Left kidney (tissue), 8 donors: Measurements from ENCODE around the gene SCAMP1. TPM values are rescaled to one million over a fixed set of nuclear protein-coding genes. Genes with fewer than 3 reads are reported as not detected.
"Not testable (repeated sequence)": the region's sequence is repeated elsewhere in the genome, so short reads cannot be mapped to it uniquely, and the experiment has no call there.

Experiments
- DNase-seq: peaks from one replicate; pipeline ENCODE4 v3.0.0-alpha.2; 2013
- long read RNA-seq, 8 donors: transcript quantifications; one replicate each; lab custom pipeline, GENCODE V29; 2026
- polyA plus RNA-seq: library from polyadenylated mRNA; unstranded; fragments of 120-200 nt; gene quantifications from one replicate; pipeline ENCODE4 v1.2.1, GENCODE V29; 2013; ENCODE audit not compliant: insufficient read length

The SCAMP1 gene
- polyA plus RNA-seq = 57.2 TPM
- long read RNA-seq, donor 1, full-length matches to known transcripts = 10 of 10 reads
- long read RNA-seq, donor 1, partial matches to known transcripts = 0 of 10 reads
- long read RNA-seq, donor 1, other reads (novel, unspliced or antisense) = 0 of 10 reads
- long read RNA-seq, donor 2, full-length matches to known transcripts = 10 of 20 reads
- long read RNA-seq, donor 2, partial matches to known transcripts = 10 of 20 reads
- long read RNA-seq, donor 2, other reads (novel, unspliced or antisense) = 0 of 20 reads
- long read RNA-seq, donor 3, full-length matches to known transcripts = 9 of 9 reads
- long read RNA-seq, donor 3, partial matches to known transcripts = 0 of 9 reads
- long read RNA-seq, donor 3, other reads (novel, unspliced or antisense) = 0 of 9 reads
- long read RNA-seq, donor 4, full-length matches to known transcripts = 1 of 1 reads
- long read RNA-seq, donor 4, partial matches to known transcripts = 0 of 1 reads
- long read RNA-seq, donor 4, other reads (novel, unspliced or antisense) = 0 of 1 reads
- long read RNA-seq, donor 5, full-length matches to known transcripts = 7 of 23 reads
- long read RNA-seq, donor 5, partial matches to known transcripts = 16 of 23 reads
- long read RNA-seq, donor 5, other reads (novel, unspliced or antisense) = 0 of 23 reads
- long read RNA-seq, donor 6, full-length matches to known transcripts = 5 of 5 reads
- long read RNA-seq, donor 6, partial matches to known transcripts = 0 of 5 reads
- long read RNA-seq, donor 6, other reads (novel, unspliced or antisense) = 0 of 5 reads
- long read RNA-seq, donor 7, full-length matches to known transcripts = 15 of 15 reads
- long read RNA-seq, donor 7, partial matches to known transcripts = 0 of 15 reads
- long read RNA-seq, donor 7, other reads (novel, unspliced or antisense) = 0 of 15 reads
- long read RNA-seq, donor 8, full-length matches to known transcripts = 6 of 6 reads
- long read RNA-seq, donor 8, partial matches to known transcripts = 0 of 6 reads
- long read RNA-seq, donor 8, other reads (novel, unspliced or antisense) = 0 of 6 reads

DNA sequence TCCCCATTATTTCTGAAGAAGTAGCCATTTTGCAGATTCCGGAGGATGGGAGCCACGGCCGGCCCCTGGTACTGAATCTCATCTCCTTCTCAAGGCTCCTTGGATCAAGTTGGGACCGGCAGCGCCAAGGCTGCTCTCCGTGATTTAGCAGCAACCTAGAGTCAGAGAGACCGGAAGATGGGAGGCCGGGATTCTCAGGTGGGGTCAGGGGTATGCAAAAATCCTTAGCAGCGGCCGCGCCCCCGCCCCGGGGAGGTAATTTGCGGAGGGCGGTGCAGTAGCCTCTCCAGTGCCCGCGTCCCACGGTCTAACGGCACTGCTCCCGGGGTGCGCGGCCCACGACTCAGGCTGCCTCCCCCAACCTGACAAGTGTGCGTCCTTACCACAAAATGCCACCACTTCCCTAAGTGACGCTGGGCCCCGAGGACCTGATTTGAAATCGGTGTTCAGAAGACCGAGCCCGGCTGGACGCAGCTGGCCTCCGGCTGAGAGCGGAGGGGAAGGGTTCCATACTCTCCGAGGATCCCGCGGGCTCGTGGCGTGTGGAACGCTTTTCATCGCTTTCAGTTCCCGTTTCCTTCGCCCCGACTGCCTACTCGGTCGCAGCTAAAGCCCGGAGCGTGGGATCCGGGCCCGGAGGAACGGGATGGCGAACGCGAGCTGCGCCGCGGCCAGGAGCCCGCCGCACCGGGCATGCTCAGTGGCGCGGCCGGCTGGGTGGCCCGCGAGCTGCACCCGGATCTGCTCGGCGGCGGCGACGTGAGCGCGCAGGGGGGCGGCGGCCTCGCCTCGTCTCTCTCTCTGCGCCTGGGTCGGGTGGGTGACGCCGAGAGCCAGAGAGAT lies at the start of gene SCAMP1:
SCAMP1 (plus strand) TSS at position 787 of the 843 bp plus-strand sequence; CDS start at position 842, 55 bp downstream.
- peak; percentile 94 for DNase-seq

DNA sequence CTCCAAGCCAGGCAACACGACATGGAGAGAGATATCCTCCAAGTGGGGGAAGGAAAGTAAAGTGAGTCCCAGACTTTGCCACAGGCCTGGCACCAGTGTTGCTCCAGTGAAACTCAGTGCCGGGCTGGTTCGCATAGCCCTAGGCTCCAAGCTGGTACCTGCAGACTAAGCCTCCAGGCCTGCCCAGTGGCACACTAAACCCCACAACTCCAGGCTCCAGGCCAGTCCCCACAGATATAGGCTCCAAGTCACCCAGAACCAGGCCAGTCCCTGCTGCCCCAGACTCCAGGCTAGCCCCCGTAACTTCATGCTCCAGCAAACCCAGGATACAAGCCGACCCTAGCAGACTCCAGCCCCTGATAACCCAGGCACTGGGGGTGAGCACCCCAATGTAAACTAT lies 42.9 kb upstream of the SCAMP1 start:
- no peak for DNase-seq

GRCh38 chr5:78318337-78318736 lies 42.1 kb upstream of the SCAMP1 start:
- no peak for DNase-seq

DNA sequence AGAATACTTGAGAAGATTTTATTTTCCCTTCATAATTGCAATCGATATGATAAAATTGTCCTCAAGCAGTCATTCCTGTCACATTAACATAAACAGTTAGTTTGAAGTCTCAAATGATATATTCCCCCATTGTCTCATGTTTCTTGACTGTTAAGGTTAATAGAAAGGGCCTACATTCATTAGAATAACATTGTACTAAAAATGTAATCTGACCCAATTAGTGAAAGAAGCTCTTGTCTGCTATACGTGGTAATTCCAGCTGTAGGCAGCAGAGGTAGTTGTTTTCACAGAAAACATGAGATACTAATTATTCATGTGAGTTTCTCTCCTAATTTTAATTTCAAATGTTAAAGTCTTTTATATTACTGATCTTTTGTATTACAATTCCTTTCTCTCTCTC lies 40.0 kb upstream of the SCAMP1 start:
- DNase-seq = peak; percentile 27

GRCh38 chr5:78323241-78323640 lies 37.2 kb upstream of the SCAMP1 start:
- DNase-seq = no peak

DNA sequence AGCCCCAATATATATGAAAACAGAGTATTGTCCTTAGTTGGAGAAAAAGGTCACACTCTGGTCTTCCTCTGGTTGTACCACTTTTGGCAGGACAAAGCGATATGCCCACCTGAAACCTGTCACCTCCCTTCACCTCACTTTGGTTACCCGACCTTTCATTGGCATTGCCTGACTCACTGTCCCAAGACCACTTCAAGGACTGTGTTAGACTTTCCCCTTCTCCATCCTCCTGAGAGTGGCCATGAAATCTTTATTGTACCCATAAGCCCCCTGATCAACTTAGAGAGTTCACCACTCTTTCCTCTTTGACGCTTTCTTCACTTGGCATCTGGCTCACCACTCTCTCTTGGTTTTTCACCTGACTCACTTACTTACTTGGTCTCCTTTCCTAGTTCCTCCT lies 33.5 kb upstream of the SCAMP1 start:
- no peak for DNase-seq

GRCh38 chr5:78327761-78328510 lies 32.5 kb upstream of the SCAMP1 start:
- DNase-seq = no peak

DNA sequence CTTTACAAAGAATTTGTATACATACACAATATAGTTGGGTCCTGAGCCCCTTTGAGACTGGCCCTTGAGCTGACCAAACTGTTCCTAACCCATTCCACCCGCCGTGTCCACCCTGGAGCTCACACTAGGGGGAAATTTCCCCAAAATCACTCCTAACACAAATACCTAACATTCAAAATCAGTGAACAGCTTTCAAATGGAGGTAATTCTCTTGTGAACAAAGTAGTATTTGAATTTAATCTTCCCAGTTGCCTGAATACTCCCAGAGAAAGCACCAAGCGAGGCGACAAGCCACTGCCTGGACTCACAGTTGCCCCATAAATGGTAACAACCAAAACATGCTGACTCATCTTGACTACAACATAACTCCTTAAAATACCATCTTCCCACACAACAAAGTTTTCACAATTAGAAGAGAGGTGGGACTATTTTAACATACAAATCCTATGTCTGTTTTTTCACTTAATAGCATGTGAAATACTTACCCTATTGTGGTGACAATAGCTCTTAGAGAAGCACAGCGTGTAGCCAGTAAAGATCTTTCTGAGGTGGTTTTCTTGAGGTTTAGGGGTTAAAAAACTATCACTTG lies 31.7 kb upstream of the SCAMP1 start:
- DNase-seq = no peak

GRCh38 chr5:78331523-78332080 lies 28.8 kb upstream of the SCAMP1 start:
- no peak for DNase-seq

GRCh38 chr5:78334811-78335210 lies 25.6 kb upstream of the SCAMP1 start:
- DNase-seq = no peak

- no peak for DNase-seq
Measured at GRCh38 chr5:78335976-78336375, 24.4 kb upstream of the SCAMP1 start.

DNA sequence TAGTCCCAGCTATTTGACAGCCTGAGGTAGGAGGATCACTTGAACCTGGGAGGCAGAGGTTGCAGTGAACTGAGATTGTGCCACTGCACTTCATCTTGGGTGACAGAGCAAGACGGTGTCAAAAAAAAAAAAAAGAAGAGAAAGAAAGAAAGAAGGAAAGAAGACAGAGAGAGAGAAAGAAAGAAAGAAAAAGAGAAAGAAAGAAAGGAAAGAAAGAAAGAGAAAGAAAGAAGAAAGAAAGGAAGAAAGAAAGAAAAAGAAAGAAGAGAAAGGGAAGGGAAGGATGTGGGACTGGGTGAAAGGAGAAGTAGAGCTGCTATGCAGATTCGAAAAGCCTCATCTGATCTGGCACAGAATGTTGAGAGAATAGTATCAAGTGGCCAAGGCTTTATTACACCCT lies 23.7 kb upstream of the SCAMP1 start:
- DNase-seq = no peak

GRCh38 chr5:78339617-78340436 lies 20.6 kb upstream of the SCAMP1 start:
- no peak for DNase-seq

DNA sequence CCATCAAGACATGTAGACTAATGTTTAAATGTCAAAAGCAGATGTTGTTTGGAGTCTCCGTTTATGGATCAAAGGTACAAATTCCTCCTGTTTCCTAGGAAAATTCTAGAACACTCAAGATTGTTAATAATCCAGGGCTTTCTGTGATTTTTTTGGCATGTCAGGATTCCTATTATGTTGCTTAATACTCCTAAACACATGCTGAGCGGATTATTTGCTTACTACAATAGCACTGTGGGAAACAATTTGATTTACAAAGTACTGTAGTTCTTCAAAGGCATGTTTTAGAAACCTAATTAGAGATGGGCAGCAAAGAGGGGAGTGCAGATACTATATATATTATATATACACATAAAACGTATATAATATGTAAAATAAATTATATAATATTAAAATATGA lies 19.0 kb upstream of the SCAMP1 start:
- no peak for DNase-seq

DNA sequence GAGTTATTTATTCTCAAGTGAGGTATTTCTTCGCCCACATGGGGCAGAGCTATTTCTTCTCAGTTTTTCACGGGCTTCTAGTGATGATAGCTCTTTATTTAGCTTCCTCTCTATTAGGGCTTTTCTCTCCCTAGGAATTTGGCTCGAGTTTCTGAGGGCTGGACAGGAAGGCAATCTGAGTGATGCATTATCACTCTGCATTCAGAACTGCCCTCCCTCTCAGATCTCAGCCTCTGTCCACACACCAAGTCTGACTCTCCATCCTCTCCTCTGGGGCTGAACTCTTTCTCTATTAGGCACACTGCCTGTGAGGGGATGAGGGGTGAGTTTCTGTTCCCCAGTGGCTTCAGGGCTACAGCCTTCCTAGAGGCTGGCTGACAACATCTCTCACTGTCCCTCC lies 14.9 kb upstream of the SCAMP1 start:
- no peak for DNase-seq

DNA sequence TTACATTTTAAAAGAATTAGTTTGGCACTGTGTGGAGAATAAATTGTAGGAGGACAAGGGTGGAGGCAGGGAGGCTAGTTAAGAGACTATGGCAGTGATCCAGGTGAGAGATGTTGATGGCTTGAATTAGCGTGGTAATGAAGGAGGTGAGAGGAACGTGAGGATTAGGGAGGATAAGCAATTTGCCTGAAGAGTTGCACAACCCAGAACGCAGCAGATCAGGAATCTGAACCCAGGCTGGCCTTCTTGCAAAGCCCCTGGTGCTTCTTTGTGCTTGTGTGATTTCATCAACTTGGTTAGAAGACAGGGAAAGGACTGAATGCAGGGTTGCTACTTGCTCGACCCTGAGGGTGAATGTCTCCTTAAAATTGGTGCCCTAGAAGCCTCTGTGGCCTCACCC lies 6.9 kb upstream of the SCAMP1 start:
- DNase-seq = no peak

- no peak for DNase-seq
Measured at GRCh38 chr5:78354066-78354670, 6.2 kb upstream of the SCAMP1 start.

DNA sequence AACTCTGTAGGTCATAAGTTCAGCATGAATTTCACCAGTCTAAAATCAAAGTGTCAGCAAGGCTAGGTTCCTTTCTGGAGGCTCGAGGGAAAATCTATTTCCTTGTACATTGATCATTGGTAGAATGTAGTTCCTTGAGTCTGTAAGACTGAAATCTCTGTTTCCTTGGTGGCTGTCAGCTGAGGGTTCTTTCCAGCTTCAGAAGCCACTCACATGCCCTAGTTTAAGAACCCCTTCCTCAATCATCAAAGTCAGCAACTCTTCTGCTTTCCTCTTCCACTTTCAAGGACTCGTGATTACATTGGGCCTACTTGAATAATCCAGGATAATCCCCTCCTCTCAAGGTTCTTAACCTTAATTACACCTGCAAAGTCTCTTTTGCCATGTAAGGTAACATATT lies 4.9 kb upstream of the SCAMP1 start:
- no peak for DNase-seq

- not testable (repeated sequence) for DNase-seq
Measured at GRCh38 chr5:78359455-78359830, 974 bp upstream of the SCAMP1 start.
